GM19351 (cell line): ENCODE results near the gene TICAM1.
"Not testable (repeated sequence)": the region's sequence is repeated elsewhere in the genome, so short reads cannot be mapped to it uniquely, and the experiment has no call there.

Experiments
- ATAC-seq: cut with Tn5 transposase; IDR thresholded peaks from one replicate; pipeline ENCODE4 v1.9.1; 2021; ENCODE audit warnings: mild to moderate bottlenecking, moderate library complexity; ENCODE audit not compliant: unreplicated experiment

TICAM1 gene

GRCh38 chr19:4831304-4831978, at the start of gene TICAM1:
TICAM1 (minus strand) TSS chr19:4831712; CDS start chr19:4818377, 13,335 bp downstream.
- no peak for ATAC-seq

DNA sequence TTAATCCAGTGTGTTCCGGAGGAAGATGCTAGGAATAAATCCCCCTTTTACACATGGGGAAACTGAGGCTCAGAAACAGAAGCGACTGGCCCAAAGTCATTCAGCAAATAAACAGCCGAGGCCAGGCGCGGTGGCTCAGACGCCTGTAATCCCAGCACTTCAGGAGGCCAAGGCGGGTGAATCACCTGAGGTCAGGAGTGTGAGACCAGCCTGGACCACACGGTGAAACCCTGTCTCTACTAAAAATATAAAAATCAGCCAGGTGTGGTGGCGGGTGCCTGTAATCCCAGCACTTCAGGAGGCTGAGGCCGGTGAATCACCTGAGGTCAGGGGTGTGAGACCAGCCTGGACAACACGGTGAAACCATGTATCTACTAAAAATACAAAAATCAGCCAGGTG, 47.5 kb upstream of the TICAM1 start:
- ATAC-seq: no peak

GRCh38 chr19:4878491-4878968, 47.0 kb upstream of the TICAM1 start:
- ATAC-seq: no peak

DNA sequence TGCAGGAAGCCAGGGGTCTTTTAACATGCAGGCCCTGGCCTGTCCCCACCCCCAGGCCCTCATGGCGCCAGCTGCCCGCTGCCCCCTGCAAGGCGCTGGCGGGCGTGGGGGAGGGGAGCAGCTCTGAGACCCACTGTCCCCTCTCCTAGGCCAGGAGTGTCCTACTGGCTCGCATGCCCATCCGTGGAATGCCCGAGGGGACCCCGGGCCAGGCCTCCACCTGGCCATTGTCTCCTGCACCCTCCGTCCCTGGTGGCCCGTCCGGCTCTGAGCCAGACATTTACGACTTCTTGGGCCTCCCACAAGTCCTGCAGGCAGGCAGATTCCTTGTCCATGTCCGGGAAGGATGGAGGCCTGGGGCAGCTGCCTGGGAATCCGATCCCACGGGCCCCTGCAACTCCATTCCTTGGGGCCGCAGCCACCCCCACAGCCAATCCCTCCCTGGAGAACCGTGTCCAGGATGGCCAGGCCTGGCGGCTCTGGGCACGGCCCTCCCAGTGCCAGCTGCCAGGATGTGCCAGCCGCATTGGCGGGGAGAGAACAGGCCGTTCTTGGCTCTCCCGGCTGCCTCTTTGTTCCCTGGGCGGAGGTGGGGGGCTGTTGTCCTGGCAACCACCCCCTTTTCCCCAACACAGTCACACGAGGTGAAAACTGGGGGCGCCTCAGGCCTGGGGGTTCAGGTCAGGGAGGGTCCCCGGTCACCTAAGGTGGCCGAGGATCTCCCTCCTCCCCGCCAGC, 46.4 kb upstream of the TICAM1 start:
- ATAC-seq: no peak

- no peak for ATAC-seq
Measured at GRCh38 chr19:4873930-4874329, 42.4 kb upstream of the TICAM1 start.

- ATAC-seq: no peak
Measured at GRCh38 chr19:4871711-4872110, 40.2 kb upstream of the TICAM1 start.

DNA sequence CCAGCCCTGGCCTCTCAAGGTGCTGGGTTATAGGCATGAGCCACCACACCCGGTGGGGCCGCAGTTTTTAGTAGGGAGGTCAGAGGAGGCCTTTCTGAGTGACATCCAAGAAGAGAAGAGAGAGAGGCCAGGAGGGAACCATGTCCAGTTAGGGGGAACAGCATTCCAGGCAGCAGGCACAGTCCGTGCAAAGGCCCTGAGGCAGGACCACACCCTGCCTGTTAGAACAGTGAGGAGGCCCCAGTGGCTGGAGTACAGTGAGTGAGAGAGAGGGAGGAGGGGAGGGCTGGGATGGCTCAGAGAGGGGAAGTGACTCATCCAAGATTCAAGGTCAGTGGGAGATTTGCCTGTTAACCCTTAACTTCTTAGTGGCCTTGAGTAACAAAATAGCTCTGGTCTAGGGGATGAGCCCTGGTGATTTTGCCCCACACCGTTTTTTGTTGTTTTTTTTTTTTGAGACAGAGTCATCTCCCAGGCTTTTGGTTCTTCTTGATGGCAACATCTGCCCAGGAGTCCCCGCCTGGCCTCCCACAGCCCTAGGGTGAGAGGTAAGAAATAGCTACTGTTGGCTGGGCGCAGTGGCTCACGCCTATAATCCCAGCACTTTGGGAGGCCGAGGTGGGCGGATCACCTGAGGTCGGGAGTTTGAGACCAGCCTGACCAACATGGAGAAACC, 38.7 kb upstream of the TICAM1 start:
- no peak for ATAC-seq

- ATAC-seq: no peak
Measured at GRCh38 chr19:4868286-4868834, 36.8 kb upstream of the TICAM1 start.

- peak; percentile 67 for ATAC-seq
Measured at GRCh38 chr19:4867534-4868285, 36.2 kb upstream of the TICAM1 start, which contains the start of gene PLIN3. PLIN3 (minus strand) TSS chr19:4867667; CDS start chr19:4861394, 6,273 bp downstream.

DNA sequence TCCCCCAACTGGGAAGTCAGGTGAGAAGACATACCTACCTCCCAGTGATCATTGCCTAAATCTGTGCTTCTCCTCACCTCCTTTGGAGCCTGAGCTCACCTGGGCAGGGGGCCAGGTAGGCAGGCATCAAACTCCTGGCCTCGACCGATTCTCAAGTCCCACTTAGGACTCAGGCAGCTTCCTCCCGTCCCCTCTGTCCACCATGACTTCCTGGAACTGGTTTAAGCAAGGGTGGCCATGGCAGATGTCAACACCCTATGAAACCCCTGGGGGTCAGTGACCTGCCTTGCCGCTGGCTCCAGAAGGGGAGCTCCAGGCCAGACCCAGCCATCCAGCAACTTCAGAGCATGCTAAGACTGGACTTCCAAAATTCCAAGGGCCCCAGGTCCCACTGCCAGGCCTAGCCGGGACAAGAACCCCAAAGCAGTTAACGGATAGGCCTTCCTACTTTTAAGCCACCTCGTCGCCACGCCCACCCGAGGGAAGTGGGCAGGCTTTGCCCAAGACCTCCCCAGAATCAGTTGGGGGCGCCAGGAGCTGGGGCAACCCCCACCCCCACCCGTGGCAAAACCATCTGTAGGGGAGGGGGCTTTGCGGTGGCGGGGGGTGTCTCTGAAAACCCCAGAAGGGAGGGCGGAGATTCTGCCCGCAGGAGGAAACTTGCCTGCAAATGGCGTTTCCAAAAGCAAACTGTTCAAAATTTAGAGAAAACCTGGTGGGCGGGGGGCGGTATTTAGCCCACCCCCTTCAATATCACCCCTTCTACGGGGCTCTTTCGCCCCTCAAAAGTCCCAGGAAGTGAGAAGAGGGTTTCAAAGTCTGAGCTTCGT, 35.3 kb upstream of the TICAM1 start:
- ATAC-seq: no peak

GRCh38 chr19:4861147-4861546, 29.6 kb upstream of the TICAM1 start:
- ATAC-seq: no peak

GRCh38 chr19:4859697-4860096, 28.2 kb upstream of the TICAM1 start:
- ATAC-seq: no peak

- not testable (repeated sequence) for ATAC-seq
Measured at GRCh38 chr19:4856468-4856867, 25.0 kb upstream of the TICAM1 start.

DNA sequence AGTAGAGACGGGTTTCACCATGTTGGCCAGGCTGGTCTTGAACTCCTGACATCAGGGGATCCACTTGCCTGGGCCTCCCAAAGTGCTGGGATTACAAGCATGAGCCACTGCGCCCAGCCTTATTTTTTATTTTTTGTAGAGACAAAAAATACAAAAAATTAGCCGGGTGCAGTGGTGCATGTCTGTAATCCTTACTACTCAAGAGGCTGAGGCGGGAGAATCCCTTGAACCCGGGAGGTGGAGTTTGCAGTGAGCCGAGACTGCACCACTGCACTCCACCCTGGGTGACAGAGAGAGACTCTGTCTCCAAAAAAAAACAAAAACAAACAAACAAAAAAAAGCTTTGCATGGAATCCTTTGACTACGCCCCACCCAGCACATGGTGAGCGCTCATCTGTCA, 22.0 kb upstream of the TICAM1 start:
- ATAC-seq: not testable (repeated sequence)

- ATAC-seq: no peak
Measured at GRCh38 chr19:4852484-4852883, 21.0 kb upstream of the TICAM1 start.

DNA sequence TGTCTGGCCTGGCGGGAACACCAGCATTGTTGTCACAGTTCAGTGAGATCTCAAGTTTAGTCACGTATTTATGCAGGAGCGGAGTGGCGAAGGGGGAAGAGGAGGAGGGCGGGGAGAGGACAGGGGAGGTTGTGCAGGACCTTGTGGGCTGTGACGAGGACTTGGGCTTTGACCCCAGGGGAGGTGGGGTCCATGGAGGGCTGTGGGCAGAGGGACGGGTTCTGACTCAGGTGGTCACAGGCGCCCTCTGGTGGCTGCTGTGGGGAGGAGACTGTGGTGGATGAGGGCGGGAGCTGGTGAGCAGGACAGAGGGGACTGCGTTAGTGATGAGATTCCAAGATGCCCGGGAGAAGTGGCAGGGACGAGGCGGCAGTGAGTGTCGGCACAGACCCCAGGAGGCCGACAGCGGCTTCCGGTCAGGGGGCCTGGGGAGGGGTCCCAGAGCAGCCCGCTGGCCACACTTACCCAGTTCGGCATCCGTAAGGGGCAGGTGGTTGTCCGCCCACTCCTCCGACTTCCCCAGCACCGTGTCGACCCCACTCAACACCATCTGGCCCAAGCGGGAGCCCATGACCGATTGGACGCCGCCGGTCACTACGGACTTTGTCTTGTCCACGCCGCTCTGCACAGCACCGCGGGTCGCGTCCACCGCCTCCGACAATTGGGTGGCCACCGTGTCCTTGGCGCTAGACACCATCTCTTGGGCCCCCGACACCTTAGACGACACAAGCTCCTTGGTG, 20.2 kb upstream of the TICAM1 start:
- ATAC-seq: no peak

GRCh38 chr19:4849019-4849418, 17.5 kb upstream of the TICAM1 start:
- ATAC-seq: no peak

DNA sequence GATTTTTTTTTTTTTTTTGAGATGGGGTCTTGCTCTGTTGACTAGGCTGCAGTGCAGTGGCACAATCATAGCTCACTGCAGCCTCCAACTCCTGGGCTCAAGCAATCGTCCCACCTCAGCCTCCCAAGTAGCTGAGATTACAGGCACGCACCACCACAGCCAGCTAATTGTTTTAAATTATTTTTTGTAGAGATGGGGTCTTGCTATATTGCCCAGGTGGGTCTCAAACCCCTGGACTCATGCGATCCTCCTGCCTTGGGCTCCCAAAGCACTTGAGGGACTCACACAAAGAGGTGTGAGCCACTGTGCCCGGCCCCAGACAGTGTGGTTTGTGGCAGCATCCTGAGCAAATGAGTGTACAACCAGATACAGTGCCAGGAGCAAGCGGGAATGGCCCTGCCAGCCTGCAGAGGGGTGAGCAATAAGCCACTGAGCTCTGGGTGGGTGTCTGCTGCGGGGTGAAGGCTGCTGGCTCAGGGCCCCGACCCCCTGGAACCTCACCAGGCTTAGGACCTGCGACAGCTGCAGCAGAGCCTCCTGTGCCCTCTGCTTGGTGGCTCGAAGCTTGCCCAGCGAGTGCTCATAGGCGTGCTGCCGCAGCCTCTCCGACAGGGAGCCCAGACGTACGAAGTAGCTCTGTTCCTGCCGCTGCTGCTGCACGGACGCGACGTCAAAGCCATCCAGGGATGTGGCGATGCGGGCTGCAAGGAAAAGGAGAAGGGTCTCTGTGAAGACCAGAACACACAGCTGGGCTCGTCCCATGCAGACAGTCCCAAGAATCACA, 15.9 kb upstream of the TICAM1 start:
- no peak for ATAC-seq
